Measurements from ENCODE around the gene NDUFS5. TPM values are rescaled to one million over a fixed set of nuclear protein-coding genes. Genes with fewer than 3 reads are reported as not detected.

NDUFS5 gene
- total RNA-seq, 1 experiment from 2014 or later, result 284 TPM

DNA sequence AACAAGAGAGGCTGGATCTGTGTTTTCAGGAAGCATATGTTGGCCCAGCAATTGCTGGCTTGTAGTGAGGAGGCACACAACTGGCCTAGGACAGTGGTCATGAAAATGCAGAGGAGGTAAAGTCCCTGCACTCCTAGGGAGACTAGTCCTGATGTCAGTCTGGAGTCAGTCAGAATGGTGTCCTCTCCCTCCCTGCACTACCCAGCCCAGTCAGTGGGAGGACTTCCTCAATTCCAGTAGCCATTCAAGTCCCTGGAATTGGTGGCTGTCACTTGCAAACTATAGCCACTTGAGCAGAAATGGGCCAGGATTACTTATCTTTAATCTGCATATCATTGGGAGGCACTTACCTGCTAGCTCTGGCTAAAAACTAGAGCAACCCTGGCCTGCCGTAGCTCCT lies 18.6 kb downstream of the NDUFS5 start:
- DNase-seq (ENCODE audit: low spot score), result no peak
- Histone ChIP-seq H3K27me3 (replicated peaks; ENCODE audit: insufficient read depth, low read depth, low read length, poor library complexity) (no peaks in the 10 kb centered on the region), H3K27ac (ENCODE audit: low read depth, low read length, poor library complexity, severe bottlenecking) (no peak overlapping the region), H3K4me3 (ENCODE audit: low read depth, low read length, poor library complexity, severe bottlenecking) (no peak overlapping the region), H3K4me1 (ENCODE audit: insufficient read depth, low read length, poor library complexity, severe bottlenecking) (no peaks in the 10 kb centered on the region), H3K36me3 (ENCODE audit: insufficient read depth, low read length, poor library complexity, severe bottlenecking) (no peaks in the 10 kb centered on the region), H3K9me3 (ENCODE audit: low read depth, low read length, poor library complexity, severe bottlenecking) (no peaks in the 10 kb centered on the region)
- ChIA-PET CTCF (no interaction called here), POLR2A (ENCODE audit: low non-redundant PET) (no interaction called here)
- TF ChIP-seq, protein P1, sequence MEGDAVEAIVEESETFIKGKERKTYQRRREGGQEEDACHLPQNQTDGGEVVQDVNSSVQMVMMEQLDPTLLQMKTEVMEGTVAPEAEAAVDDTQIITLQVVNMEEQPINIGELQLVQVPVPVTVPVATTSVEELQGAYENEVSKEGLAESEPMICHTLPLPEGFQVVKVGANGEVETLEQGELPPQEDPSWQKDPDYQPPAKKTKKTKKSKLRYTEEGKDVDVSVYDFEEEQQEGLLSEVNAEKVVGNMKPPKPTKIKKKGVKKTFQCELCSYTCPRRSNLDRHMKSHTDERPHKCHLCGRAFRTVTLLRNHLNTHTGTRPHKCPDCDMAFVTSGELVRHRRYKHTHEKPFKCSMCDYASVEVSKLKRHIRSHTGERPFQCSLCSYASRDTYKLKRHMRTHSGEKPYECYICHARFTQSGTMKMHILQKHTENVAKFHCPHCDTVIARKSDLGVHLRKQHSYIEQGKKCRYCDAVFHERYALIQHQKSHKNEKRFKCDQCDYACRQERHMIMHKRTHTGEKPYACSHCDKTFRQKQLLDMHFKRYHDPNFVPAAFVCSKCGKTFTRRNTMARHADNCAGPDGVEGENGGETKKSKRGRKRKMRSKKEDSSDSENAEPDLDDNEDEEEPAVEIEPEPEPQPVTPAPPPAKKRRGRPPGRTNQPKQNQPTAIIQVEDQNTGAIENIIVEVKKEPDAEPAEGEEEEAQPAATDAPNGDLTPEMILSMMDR (conservative IDR thresholded peaks at IDR 0.05; ENCODE audit: low read depth, low read length), result no peak
- no peak for TF ChIP-seq EZH2 (IDR thresholded peaks at IDR 0.05; ENCODE audit: borderline replicate concordance, low read depth, low read length, poor library complexity, severe bottlenecking)
- BruUV-seq (replicated peaks), result no TSS peak
- intact Hi-C loops (cut with micrococcal nuclease; ENCODE audit: unreplicated experiment), result no loop called here

DNA sequence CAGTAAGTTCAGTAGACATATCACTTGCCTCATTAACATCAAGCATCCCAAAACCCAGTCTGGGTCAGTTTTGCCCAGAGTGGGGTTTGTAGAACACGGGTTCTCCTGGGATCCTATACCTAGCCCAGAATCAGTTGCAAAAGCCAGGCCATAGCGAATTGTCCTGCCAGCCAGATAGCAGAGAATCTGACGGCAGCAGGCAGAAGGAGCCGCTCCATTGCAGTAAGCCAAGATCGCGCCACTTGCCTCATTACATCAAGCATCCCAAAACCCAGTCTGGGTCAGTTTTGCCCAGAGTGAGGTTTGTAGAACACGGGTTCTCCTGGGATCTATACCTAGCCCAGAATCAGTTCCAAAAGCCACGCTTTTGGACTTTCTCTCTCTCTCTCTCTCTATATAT lies 19.1 kb downstream of the NDUFS5 start:
- TF ChIP-seq, protein P1 (conservative IDR thresholded peaks at IDR 0.05; ENCODE audit: low read depth, low read length), result no peak
- no peak for TF ChIP-seq EZH2 (IDR thresholded peaks at IDR 0.05; ENCODE audit: borderline replicate concordance, low read depth, low read length, poor library complexity, severe bottlenecking)
- DNase-seq (ENCODE audit: low spot score), result no peak
- Histone ChIP-seq H3K27me3 (replicated peaks; ENCODE audit: insufficient read depth, low read depth, low read length, poor library complexity) (no peaks in the 10 kb centered on the region), H3K27ac (ENCODE audit: low read depth, low read length, poor library complexity, severe bottlenecking) (no peak overlapping the region), H3K4me1 (ENCODE audit: insufficient read depth, low read length, poor library complexity, severe bottlenecking) (no peaks in the 10 kb centered on the region), H3K36me3 (ENCODE audit: insufficient read depth, low read length, poor library complexity, severe bottlenecking) (no peaks in the 10 kb centered on the region), H3K9me3 (ENCODE audit: low read depth, low read length, poor library complexity, severe bottlenecking) (no peaks in the 10 kb centered on the region), H3K4me3 (ENCODE audit: low read depth, low read length, poor library complexity, severe bottlenecking) (no peak overlapping the region)
- ChIA-PET POLR2A (ENCODE audit: low non-redundant PET) (no interaction called here), CTCF (no interaction called here)
- intact Hi-C loops (cut with micrococcal nuclease; ENCODE audit: unreplicated experiment), result no loop called here
- no TSS peak for BruUV-seq (replicated peaks)

DNA sequence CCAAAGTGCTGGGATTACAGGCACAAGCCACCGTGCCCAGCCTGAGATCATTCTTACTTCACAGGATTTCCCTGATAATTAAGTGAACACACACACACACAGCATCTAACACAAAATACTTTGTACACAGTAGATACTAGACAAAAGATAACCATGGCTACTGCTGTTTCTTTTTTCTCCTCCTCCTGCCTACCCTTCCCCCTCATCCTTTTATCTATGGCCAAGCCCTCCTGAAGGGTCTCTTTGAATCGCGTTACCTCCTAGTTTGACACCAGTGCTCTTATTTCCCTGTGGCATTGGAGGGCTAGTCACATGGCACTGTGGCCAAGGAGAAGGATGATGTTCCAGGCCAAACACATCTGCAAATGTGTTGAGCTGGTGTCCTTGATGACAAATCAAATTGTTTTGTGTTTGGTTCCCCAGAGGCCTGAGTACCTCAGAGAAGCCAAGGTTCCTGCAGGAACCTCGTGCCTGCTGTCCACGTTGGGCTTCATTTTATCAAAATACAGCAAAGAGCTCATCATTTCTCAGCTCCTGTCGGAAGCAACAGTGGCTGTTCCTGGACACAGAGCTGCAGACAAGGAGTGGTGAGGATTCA lies 20.6 kb downstream of the NDUFS5 start:
- POLR2A ChIA-PET (ENCODE audit: low non-redundant PET), result interaction anchor here (0.6 kb wide), 1 partner anchor 346 kb away, joined by 15 read pairs; no protein-coding TSS in a partner anchor
- H3K9me3 ChIP-seq (ENCODE audit: low read depth, low read length, poor library complexity, severe bottlenecking), result no peaks in the 10 kb centered on the region
- no peaks in the 10 kb centered on the region for H3K36me3 ChIP-seq (ENCODE audit: insufficient read depth, low read length, poor library complexity, severe bottlenecking)
- H3K27ac ChIP-seq (ENCODE audit: low read depth, low read length, poor library complexity, severe bottlenecking), result no peak overlapping the region
- no peaks in the 10 kb centered on the region for H3K4me1 ChIP-seq (ENCODE audit: insufficient read depth, low read length, poor library complexity, severe bottlenecking)
- intact Hi-C loops (cut with micrococcal nuclease; ENCODE audit: unreplicated experiment), result no loop called here
- no peak overlapping the region for H3K4me3 ChIP-seq (ENCODE audit: low read depth, low read length, poor library complexity, severe bottlenecking)
- DNase-seq (ENCODE audit: low spot score), result no peak
- CTCF ChIA-PET, result no interaction called here
- no TSS peak for BruUV-seq (replicated peaks)
- H3K27me3 ChIP-seq (replicated peaks; ENCODE audit: insufficient read depth, low read depth, low read length, poor library complexity), result no peaks in the 10 kb centered on the region
- TF ChIP-seq EZH2 (IDR thresholded peaks at IDR 0.05; ENCODE audit: borderline replicate concordance, low read depth, low read length, poor library complexity, severe bottlenecking), result no peak
- TF ChIP-seq, protein P1 (conservative IDR thresholded peaks at IDR 0.05; ENCODE audit: low read depth, low read length), result no peak
